AG08396 (cell line): ENCODE measurements around the gene INTS7.

Experiments
- DNase-seq: peaks from one replicate; pipeline ENCODE4 v3.0.0; 2012; ENCODE audit warnings: low spot score, mixed read lengths

Gene INTS7

GRCh38 chr1:211903490-211904245, 131.7 kb downstream of the INTS7 start:
- no peak for DNase-seq

DNA sequence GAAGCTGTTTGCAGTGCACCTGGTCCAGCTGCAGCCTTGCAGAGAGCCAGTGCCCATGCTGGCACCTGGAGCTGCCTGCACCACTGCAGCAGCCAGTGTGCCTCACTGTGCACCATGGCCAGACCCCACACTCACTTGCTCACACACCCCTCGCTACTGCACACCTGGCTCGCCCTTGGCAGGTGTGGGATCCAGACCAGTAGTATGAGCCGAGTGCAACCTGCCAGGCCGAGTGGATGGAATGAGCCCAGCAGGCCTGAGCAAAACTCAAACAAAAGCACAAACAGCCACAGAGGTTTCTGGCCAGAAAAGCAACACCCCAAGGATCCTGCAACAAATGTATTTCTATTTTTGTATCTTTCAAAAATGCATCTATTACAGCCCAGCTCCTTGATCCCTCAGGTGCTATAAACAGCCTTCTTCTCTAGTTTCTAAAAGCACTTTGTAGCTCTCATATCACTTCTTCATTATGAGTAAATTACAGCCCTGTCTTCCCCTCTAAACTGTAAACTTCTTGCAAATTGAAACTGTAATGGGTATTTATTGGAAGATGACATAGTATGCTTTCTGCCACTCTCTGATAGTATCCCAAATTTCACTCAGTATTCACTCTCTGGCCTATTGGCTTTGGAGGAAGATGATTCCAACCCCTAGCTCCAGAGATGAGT, 132.6 kb downstream of the INTS7 start:
- DNase-seq: no peak

DNA sequence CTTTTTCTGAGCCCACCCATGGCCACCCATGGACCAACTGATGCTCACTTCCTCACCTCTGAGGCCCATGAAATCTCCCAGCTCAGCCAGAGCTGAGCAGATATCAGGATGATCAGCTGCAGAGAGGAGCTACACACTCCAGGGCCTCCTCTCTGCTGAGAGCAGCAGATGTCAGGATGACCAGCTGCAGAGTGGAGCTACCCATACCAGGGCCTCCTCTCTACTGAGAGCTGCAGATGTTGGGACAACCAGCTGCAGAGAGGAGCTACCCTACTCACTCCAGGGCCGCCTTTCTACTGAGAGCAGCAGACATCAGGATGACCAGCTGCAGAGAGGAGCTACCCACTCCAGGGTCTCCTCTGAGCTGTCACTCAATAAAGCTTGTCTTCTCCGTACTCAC, 133.4 kb downstream of the INTS7 start:
- no peak for DNase-seq

DNA sequence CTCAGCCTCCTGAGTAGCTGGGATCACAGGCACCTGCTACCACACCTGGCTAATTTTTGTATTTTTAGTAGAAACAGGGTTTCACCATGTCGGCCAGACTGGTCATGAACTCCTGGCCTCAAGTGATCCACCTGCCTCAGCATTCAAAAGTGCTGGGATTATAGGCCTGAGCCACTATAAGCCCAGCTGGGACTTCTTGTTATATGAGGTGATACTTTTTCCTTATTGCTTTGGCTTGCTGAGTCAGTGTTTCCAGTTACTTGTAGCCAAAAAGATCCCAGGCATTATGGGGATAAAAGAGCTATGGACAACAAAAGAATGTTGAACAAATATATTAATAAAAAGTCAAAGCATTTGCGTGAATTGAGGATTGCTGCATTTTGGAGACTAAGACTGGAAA, 134.9 kb downstream of the INTS7 start:
- DNase-seq: no peak

DNA sequence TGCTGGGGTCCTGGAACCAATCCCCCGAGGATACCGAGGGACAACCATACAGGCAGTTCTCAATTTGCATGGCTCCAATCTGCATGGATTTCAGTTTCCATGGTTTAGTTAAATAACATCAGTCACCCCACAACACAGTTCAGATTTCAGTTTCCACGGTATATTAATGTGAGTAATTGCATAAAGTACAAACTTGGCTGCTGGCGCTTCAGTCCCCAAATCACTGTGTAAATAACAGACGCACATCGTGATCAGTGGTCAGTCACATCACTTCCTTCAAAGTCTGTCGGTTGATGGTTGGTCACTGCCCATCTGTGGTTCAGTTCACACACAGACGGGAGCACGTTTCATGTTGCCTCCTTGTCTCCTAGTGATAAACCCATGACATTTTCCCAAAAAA, 138.4 kb downstream of the INTS7 start:
- DNase-seq: no peak

DNA sequence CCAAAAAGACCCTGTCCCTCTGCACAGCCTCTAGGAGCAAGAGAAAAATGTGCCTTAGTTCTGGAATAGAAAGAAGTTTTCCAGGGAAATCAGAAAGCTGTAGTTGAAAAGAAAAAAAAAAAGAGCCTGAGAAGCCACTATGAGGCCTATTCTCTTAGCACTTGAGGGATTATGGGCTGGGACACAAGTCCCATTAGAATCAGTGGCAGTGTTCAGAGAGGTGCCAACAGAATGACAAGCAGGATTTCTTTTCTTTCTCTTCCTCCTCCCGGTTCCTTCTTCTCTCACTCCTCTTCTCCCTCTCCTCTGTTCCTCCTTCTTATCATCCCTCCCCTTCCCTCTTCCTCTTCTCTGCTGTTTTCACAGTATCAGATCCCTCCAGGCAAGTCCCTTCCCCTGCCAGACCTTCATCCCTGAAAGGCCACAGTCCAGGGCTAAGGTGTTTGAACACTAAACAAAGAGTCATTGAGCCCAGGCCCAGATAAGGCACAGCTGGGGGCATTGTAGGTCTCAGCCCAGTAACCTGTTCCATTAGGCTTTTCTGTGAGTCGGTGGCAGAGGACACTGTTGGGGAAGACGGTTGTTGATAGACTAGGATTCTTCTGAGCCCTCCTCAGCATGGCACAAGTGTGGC, 140.1 kb downstream of the INTS7 start:
- DNase-seq: no peak

- no peak for DNase-seq
These were observed 141.0 kb downstream of the INTS7 start for GRCh38 chr1:211894312-211894711.

GRCh38 chr1:211893260-211893659, 142.1 kb downstream of the INTS7 start:
- no peak for DNase-seq

DNA sequence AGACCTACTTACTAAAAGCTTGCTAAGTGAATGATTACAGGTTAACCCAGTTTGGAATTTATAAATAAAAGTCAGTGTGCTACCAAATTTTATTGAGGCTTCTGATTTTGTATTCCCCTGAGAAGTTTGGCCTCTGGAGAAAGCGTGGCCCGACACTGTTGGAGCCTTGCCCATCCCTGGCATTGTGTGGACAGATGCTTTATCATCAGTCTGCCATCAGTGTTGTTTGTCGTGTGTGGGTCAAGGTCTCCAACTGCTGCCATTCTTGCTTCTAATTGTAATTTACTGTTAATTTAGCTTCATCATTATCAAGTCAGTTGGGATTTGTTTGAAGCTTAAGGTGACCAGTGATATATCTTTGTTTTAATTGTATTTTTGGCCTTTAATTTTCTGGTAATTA, 142.8 kb downstream of the INTS7 start:
- DNase-seq: no peak

DNA sequence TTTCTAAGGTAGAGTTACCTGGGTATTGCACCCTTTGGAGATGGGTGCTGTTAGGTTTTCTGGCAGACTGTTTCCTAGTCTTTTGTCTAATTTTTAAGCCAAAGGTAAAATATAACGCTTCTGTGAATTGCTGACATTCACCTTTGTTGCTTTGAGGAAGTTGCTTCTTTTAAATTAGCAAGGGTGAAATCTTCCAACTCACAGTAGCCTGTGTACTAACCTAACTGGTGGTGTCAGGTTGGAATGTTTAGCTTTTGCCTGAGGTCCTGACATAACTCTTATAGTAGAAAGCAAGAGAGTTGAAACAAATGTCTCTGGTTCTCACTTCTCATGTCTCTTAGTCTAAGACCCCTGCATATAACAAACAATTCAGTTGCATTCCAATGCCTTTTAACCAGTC, 143.6 kb downstream of the INTS7 start:
- no peak for DNase-seq
